Mesendoderm (in vitro differentiated cells): Measurements from ENCODE around the gene STX11.

Source experiments
- DNase-seq: peaks from one replicate; pipeline ENCODE4 v3.0.0; 2013
- H2AK5ac ChIP-seq: 2 replicates; pipeline ENCODE4 v1.6.1; 2013; ENCODE audit warnings: low read length, inconsistent platforms
- H2BK120ac ChIP-seq: 2 replicates; pipeline ENCODE4 v1.6.1; 2013; ENCODE audit warnings: low read depth, mild to moderate bottlenecking, low read length, moderate library complexity, mixed read lengths
- H2BK15ac ChIP-seq: replicated peaks from 2 replicates; pipeline ENCODE4 v1.6.1; 2013; ENCODE audit warnings: low read depth, mild to moderate bottlenecking, moderate library complexity
- H2BK5ac ChIP-seq: 2 replicates; pipeline ENCODE4 v1.6.1; 2013; ENCODE audit warnings: low read length, inconsistent platforms
- H3K18ac ChIP-seq: 2 replicates; pipeline ENCODE4 v1.6.1; 2013; ENCODE audit warnings: mild to moderate bottlenecking, low read length, mixed read lengths
- H3K23ac ChIP-seq: one replicate; pipeline ENCODE4 v1.6.1; 2013; ENCODE audit warnings: low read length
- H3K27ac ChIP-seq: 2 replicates; pipeline ENCODE4 v1.5.1; 2013; ENCODE audit warnings: low read depth, mild to moderate bottlenecking, inconsistent platforms, low read length, moderate library complexity
- H3K27me3 ChIP-seq: 2 replicates; pipeline ENCODE4 v1.6.1; 2013; ENCODE audit warnings: low read length, control low read depth, mild to moderate bottlenecking, inconsistent platforms; ENCODE audit not compliant: insufficient read depth, poor library complexity
- H3K36me3 ChIP-seq: 2 replicates; pipeline ENCODE4 v1.6.1; 2013; ENCODE audit warnings: low read length, inconsistent platforms; ENCODE audit not compliant: control insufficient read depth, insufficient read depth
- H3K4ac ChIP-seq: one replicate; pipeline ENCODE4 v1.6.1; 2013; ENCODE audit warnings: low read depth, mild to moderate bottlenecking, low read length, moderate library complexity
- H3K4me1 ChIP-seq: 2 replicates; pipeline ENCODE4 v1.6.1; 2013; ENCODE audit warnings: low read depth, low read length, inconsistent platforms; ENCODE audit not compliant: control insufficient read depth
- H3K4me2 ChIP-seq: 2 replicates; pipeline ENCODE4 v1.6.1; 2013; ENCODE audit warnings: low read length
- H3K4me3 ChIP-seq: 2 replicates; pipeline ENCODE4 v1.5.1; 2013; ENCODE audit warnings: mild to moderate bottlenecking, low read length
- H3K56ac ChIP-seq: one replicate; pipeline ENCODE4 v1.6.1; 2013; ENCODE audit warnings: low read length
- H3K79me1 ChIP-seq: 2 replicates; pipeline ENCODE4 v1.6.1; 2013; ENCODE audit warnings: low read length, inconsistent platforms
- H3K79me2 ChIP-seq: 2 replicates; pipeline ENCODE4 v1.6.1; 2013; ENCODE audit warnings: mild to moderate bottlenecking, low read length; ENCODE audit not compliant: control insufficient read depth, insufficient read depth
- H3K9ac ChIP-seq: 2 replicates; pipeline ENCODE4 v1.6.1; 2013; ENCODE audit warnings: low read length, inconsistent platforms
- H4K5ac ChIP-seq: one replicate; pipeline ENCODE4 v1.6.1; 2013; ENCODE audit warnings: low read length
- H4K8ac ChIP-seq: one replicate; pipeline ENCODE4 v1.6.1; 2013; ENCODE audit warnings: low read depth, mild to moderate bottlenecking, control low read depth, low read length, moderate library complexity
- WGBS: extraction: QIAGEN DNeasy Blood & Tissue Kit; methylation state at CpG from one replicate; pipeline ENCODE4 v1.1.7; 2013; ENCODE audit warnings: low lambda C conversion rate, missing lambda C conversion rate; ENCODE audit not compliant: insufficient coverage; ENCODE audit errors: extremely low coverage; 5-methylcytosine and 5-hydroxymethylcytosine counted together

The STX11 gene

DNA sequence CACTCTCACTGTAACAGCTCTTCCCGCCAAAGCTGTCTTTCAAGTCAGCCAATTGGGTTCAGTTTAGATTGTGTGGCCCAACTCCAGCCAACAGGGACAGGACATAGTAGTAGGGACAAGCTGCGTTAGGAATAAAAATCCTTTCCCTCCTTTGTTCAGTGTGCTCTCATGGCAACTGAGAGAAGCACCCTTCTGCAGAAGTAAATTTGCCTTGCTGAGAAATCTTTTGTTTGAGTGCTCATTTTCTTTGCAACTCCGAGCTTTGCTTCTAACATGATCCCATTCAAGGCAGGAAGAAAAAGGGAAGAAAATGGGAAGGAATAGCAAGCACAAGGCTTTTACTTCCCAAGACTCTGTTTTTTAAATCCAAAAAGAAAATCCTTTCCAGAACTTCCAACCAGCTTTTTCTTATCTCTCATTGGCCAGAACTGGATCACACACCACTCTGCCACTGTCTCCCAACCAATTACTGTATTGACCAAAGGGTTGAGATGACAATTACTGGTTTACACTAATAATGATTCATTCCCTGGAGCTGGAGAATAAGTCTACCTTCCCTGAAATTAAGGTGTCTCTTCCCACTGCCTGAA, 52.7 kb downstream of the STX11 start:
- Histone ChIP-seq H3K4me1 (no peaks in the 10 kb centered on the region), H3K36me3 (no peaks in the 10 kb centered on the region), H3K4ac (no peak overlapping the region), H4K5ac (no peak overlapping the region), H2BK5ac (no peak overlapping the region), H3K4me3 (no peak overlapping the region), H3K18ac (no peak overlapping the region), H3K79me1 (no peaks in the 10 kb centered on the region), H3K56ac (no peak overlapping the region), H3K9ac (no peak overlapping the region), H2AK5ac (no peak overlapping the region), H3K4me2 (no peak overlapping the region), H2BK15ac (no peak overlapping the region), H3K79me2 (no peaks in the 10 kb centered on the region), H3K23ac (no peak overlapping the region), H3K27me3 (no peaks in the 10 kb centered on the region), H4K8ac (no peak overlapping the region), H2BK120ac (no peak overlapping the region), H3K27ac (no peak overlapping the region)
- DNase-seq = no peak
- no CpG with 5 or more reads among the region's 3 CpGs for WGBS

DNA sequence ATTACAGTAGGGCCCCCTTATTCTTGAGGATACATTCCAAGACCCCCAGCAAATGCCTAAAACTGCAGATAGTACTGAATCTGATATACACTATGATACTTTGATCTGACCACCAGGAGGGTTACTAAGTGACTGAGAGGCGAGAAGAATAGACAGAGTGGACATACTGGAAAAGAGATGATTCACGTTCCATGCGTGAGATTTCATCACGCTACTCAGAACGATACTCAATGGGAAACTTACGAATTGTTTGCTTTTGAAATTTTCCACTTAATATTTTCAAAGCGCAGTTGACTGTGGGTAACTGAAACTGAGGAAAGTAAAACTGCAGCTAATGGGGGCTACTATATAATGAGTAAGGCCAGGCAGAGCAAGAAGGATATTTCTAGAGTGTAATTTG, 60.8 kb downstream of the STX11 start:
- Histone ChIP-seq H3K79me1 (no peaks in the 10 kb centered on the region), H3K4me3 (no peak overlapping the region), H3K4me2 (no peak overlapping the region), H3K79me2 (no peaks in the 10 kb centered on the region), H3K9ac (no peak overlapping the region), H4K8ac (no peak overlapping the region), H3K27me3 (no peaks in the 10 kb centered on the region), H2BK120ac (no peak overlapping the region), H2BK5ac (no peak overlapping the region), H3K56ac (no peak overlapping the region), H2BK15ac (no peak overlapping the region), H3K4me1 (no peaks in the 10 kb centered on the region), H2AK5ac (no peak overlapping the region), H3K36me3 (no peaks in the 10 kb centered on the region), H3K18ac (no peak overlapping the region), H4K5ac (no peak overlapping the region), H3K27ac (no peak overlapping the region), H3K23ac (no peak overlapping the region), H3K4ac (no peak overlapping the region)
- no peak for DNase-seq
- no CpG with 5 or more reads among the region's 7 CpGs for WGBS

DNA sequence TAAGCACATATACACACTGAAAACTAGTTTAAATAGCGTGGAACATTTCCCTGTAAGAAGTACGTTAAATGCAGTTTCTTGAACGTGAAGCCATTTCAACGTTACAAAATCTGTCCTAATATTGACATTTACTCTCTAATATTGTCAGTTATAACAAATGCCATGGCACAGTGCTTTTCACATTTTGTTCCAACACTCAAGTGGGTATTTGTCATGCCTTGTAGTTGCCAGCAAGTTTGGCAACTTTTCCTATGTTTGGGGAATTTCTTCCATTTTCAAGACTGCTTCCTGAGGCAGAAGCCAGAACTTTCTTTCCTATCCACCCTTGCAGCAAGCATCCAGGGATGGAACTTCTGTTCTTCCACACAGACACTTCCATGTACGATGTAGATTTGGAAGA, 63.0 kb downstream of the STX11 start:
- Histone ChIP-seq H3K4me1 (no peaks in the 10 kb centered on the region), H4K5ac (no peak overlapping the region), H3K27ac (no peak overlapping the region), H2BK15ac (no peak overlapping the region), H3K4me3 (no peak overlapping the region), H3K18ac (no peak overlapping the region), H3K79me1 (no peaks in the 10 kb centered on the region), H3K79me2 (no peaks in the 10 kb centered on the region), H3K4me2 (no peak overlapping the region), H3K23ac (no peak overlapping the region), H3K27me3 (no peaks in the 10 kb centered on the region), H3K56ac (no peak overlapping the region), H4K8ac (no peak overlapping the region), H3K4ac (no peak overlapping the region), H2BK120ac (no peak overlapping the region), H2BK5ac (no peak overlapping the region), H2AK5ac (no peak overlapping the region), H3K36me3 (no peaks in the 10 kb centered on the region), H3K9ac (no peak overlapping the region)
- WGBS = no CpG with 5 or more reads among the region's 5 CpGs
- DNase-seq = no peak

DNA sequence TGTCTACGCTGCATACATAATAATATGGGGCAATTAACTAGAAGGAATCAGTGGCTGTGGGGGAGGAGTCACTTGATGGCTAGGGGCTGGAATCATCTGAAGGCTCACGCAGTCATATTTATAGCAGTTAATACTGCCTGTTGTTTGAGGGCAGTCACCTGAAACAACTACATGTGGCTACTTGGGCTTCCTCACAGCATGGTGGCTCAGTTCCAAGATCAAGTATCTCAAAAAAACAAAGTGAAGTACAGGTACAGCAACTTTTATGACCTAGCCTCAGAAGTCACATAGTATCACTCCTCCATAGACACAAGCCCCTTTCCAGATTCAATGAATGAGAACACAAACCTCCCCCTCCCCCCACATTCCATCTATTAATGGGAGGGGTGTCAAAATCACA, 63.7 kb downstream of the STX11 start:
- no peak overlapping the region for H3K56ac ChIP-seq
- no peak overlapping the region for H2BK120ac ChIP-seq
- DNase-seq = no peak
- H3K4me3 ChIP-seq = no peak overlapping the region
- H3K36me3 ChIP-seq = no peaks in the 10 kb centered on the region
- H3K27ac ChIP-seq = no peak overlapping the region
- WGBS = no CpG with 5 or more reads among the region's 2 CpGs
- no peak overlapping the region for H2BK15ac ChIP-seq
- no peak overlapping the region for H3K18ac ChIP-seq
- H4K8ac ChIP-seq = no peak overlapping the region
- H2AK5ac ChIP-seq = no peak overlapping the region
- no peak overlapping the region for H3K4ac ChIP-seq
- H3K9ac ChIP-seq = no peak overlapping the region
- H2BK5ac ChIP-seq = no peak overlapping the region
- H3K4me2 ChIP-seq = no peak overlapping the region
- no peaks in the 10 kb centered on the region for H3K27me3 ChIP-seq
- H3K79me1 ChIP-seq = no peaks in the 10 kb centered on the region
- no peaks in the 10 kb centered on the region for H3K4me1 ChIP-seq
- no peak overlapping the region for H3K23ac ChIP-seq
- no peak overlapping the region for H4K5ac ChIP-seq
- H3K79me2 ChIP-seq = no peaks in the 10 kb centered on the region

DNA sequence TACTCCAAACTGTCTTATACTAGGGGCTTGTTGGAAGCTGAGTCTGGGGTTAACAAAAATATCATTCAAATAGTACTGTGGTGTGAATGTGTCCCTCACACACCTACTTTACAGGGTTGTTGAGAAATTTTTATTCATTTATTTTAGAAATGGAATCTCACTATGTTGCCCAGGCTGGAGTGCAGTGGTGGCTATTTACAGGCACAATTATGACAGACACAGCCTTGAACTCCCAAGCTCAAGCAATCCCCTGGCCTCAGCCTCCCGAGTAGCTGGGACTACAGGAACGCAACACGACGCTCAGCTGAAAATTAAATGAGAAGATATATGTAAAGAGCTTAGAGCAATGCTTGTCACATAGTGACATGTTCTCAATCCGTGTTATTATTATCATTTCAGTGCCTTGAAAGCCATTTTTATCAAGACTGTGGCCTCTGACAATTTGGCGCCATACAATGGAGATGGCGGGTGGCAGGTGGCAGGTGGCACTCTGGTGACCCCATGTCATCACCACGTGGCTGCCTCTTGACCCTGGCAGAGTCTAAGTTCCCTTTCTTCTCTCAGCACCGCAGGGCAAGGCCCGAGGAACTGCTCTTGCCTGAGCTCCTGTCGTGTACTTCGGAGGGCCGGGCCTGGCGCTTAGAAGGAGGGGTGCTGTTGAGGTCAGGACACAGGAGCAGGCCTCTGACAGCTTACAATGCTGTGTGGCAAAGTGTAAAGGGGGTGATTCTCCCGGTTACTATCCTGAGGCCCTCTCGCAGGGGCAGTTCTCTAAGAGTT, 64.5 kb downstream of the STX11 start:
- DNase-seq = no peak
- WGBS = no CpG with 5 or more reads among the region's 16 CpGs

More for the DNA sequence above, 64.5 kb downstream of the STX11 start:
- Histone ChIP-seq H3K4me1 (no peaks in the 10 kb centered on the region), H3K18ac (no peak overlapping the region), H3K79me2 (no peaks in the 10 kb centered on the region), H3K56ac (no peak overlapping the region), H3K36me3 (no peaks in the 10 kb centered on the region), H4K8ac (no peak overlapping the region), H3K79me1 (no peaks in the 10 kb centered on the region), H3K4me2 (no peak overlapping the region), H2BK5ac (no peak overlapping the region), H3K4me3 (no peak overlapping the region), H2AK5ac (no peak overlapping the region), H3K4ac (no peak overlapping the region), H4K5ac (no peak overlapping the region), H2BK15ac (no peak overlapping the region), H2BK120ac (no peak overlapping the region), H3K9ac (no peak overlapping the region), H3K27me3 (no peaks in the 10 kb centered on the region), H3K23ac (no peak overlapping the region), H3K27ac (no peak overlapping the region)
